ENCODE results near the gene PRDX2.
"Not testable (repeated sequence)": the region's sequence is repeated elsewhere in the genome, so short reads cannot be mapped to it uniquely, and the experiment has no call there.

PRDX2 gene

DNA sequence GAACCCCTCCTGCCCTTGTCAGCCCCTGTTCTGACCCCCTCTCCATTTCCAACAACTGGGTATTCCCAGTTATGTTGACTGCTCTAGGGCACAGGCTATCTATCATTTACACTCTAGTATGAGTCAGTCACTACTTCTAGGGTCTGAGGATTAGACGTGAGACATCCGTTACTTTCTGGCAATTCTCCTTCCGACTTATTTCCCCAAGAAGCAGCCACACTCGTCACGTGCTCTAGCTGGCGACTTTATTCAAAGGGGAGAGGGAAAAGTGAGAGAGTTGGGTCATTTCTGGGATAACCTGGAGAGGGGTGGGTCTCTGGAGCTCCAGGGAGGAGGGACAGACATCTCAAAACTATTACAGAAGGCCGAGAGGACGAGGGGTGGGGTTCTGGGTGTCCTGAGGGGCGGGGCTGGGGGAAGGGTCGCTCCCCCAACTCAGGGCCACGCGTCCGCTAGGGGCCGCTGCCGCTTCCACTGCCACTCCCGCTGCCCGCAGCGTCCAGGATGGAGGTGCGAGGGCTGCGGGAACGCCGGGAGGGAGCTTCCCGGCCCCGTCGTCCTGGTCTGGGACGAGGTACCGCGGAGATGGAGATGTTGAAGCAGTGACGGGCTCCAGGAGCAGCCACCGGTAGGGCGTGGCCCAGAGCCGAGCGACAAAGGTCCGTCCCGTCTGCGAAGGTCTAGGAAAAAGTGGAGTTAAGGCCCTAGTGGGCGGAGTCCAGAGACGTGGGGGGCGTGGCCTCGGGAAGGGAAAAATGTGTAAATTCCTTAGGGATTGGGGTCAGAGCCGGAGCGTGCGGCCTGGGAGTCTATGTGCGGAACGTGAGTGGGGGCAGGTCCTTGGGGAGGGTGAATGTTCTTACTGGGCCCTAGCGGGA is 23.9 kb upstream of the PRDX2 start:
- DNase-seq: peak; percentile 39

DNA sequence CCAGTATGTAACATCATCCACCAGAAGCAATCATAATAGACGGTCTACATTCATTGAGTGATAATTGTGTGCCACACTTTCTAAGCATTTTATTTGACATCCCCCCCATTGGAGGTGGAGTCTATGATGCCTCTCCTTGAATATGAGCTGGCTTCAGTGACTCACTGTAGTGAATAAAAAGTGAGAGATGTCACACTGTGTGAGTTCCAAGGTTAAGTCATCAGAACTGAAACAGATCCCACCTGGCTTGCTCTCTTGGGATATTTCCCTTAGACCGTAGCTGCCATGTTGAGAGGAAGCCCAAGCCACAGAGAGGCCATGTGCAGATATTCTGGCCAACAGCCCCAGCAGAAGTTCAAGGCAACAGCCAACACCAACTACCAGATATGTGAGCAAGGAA is 20.2 kb upstream of the PRDX2 start:
- DNase-seq: no peak

DNA sequence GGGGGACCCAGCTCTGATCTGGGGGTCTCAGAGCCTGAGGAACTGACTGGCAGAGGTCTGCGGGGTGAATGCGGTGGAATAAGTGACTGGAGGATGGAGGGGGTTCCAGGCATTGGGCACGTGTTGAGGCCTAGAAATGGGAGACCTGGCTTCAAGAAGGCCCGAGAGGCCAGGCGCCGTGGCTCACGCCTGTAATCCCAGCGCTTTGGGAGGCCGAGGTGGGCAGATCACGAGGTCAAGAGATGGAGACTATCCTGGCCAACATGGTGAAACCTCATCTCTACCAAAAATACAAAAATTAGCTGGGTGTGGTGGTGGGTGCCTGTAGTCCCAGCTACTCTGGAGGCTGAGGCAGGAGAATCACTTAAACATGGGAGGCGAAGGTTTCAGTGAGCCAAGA is 16.2 kb upstream of the PRDX2 start:
- not testable (repeated sequence) for DNase-seq

DNA sequence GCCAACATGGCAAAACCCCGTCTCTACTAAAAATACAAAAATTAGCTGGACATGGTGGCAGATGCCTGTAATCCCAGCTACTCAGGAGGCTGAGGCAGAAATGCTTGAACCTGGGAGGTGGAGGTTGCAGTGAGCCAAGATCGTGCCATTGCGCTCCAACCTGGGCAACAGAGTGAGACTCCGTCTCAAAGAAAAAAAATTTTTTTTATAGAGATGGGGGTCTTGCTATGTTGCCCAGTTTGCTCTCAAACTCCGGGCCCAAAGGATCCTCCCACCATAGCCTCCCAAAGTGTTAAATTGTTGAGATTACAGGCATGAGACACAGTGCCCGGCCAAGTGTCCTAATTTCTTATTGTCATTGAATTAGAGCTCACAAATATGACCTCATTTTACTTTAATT is 15.6 kb upstream of the PRDX2 start:
- DNase-seq: not testable (repeated sequence)

DNA sequence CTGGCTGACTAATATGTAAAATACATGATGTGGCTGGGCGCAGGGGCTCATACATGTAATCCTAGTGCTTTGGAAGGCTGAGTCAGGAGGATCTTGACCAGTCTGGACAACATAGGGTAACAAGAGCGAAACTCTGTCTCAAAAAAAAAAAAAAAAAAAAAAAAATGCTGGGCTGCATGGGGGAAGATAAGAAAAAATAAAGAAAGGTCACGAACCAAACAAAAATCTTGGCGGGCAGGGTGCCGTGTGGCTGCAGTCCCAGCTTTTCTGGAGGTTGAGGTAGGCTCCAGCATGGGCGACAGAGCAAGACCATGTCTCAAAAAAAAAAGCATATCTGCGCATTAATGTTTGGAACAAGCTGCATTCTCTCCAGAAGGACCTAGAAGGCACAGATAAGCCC is 13.5 kb upstream of the PRDX2 start:
- DNase-seq: no peak

DNA sequence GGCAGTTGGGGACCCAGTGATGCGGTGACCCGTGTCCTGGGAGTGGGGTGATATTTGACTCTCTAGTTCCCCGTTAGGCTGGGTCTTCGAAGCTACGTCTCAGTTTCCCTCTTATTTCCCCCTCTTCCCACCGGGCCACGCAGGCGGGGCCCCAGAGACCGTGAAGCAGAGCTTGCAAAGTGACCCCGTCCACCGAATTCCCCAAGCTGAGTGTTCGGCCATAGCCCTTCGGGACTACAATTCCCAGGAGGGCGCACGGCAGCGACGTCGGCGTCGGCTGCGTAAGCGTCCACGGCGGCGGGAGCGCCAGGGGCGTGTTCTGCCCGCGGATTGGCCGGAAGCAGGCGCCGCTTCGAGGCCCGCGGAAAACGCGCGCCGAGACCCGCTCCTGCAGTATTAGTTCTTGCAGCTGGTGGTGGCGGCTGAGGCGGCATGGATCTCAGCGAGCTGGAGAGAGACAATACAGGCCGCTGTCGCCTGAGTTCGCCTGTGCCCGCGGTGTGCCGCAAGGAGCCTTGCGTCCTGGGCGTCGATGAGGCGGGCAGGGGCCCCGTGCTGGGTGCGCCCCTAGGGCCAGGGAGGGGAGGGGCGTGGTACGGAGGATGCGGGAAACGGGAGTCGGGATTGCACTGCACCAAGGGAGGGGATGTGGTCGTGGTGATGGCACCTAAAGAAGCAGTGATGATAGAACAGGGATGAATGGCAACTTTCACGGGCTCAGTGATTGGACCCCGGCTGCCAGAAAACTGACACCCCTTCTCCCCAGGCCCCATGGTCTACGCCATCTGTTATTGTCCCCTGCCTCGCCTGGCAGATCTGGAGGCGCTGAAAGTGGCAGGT is 4.9 kb upstream of the PRDX2 start, which contains the start of gene RNASEH2A:
Gene RNASEH2A, plus strand, starts transcription at position 343 of the 840 bp plus-strand sequence. Its CDS starts 90 bp downstream, at position 433.
- DNase-seq: peak; percentile 94

DNA sequence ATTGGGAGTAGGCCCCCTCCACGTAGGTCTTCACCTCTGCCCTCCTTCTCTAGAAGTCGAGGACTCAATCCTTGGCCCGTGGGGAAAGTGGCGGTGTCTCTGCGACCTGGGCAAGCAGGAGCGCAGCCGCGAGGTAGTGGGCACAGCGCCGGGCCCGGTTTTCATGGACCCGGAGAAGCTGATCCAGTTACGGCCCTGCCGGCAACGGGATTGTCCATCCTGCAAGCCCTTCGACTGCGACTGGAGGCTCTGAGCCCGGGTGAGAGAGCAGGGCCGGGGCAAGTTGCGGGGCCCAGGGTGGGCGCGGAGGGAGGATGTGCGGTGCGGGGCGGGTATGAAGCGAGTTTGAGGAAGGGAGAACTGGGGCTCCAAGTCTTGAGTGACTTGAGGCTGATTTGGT is 2.5 kb upstream of the PRDX2 start:
- DNase-seq: no peak

DNA sequence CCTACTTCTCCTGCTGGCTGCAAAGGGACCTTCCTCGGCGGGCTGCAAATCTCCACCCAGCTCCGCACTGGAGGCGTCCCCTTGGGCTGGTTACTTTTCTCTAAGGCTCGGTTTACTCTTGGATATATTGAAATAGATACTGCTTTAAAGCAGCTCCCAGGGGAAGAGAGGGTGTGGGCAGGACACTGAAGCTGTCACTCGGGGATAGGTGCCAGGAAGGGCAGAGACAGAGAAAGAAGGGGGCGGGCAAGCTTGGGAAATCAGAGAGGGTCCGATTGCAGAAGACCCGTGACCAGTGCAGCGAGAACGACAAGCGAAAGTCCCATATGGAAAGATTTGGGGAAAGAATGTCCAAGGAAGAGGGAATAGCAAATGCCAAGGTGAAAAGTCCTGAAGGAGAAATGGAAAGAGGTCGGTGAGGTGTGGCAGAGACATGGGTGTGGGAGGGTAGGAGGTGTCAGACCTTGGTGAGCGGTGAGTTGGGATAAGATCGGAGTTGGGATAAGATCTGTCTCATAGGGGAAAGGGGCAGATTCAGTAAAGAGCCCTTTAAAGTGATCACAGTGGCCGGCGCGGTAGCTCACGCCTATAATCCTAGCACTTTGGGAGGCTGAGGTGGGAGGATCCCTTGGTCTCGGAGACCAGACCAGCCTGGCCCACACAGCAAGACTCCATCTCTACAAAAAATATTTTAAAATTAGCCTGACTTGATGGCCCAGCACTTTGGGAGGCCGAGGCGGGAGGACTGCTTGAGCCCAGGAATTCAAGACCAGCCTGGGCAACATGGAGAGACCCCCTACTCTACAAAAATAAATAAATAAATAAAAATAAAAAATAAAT is 887 bp upstream of the PRDX2 start:
- no peak for DNase-seq

DNA sequence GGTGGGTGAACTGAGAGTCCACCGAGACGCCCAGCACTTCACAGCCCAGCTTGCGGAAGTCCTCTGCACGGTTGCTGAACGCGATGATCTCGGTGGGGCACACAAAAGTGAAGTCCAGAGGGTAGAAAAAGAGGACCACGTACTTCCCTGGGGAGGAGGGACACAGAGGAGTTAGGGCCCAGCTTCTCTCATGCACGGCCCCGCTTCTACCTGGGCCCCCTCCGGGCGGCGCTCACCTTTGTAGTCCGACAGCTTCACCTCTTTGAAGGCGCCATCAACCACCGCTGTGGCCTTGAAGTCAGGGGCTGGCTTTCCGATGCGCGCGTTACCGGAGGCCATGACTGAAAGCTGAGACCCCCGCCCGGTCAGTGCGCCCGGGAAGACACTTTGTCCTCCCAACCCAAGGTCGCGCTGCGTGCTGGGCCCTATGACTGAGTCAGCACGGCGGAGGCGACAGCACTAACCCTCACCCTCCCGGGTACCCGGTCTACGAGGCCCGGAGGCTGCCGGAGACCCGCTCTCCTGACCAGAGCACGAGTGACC is 606 bp downstream of the PRDX2 start:
- peak; percentile 24 for DNase-seq

DNA sequence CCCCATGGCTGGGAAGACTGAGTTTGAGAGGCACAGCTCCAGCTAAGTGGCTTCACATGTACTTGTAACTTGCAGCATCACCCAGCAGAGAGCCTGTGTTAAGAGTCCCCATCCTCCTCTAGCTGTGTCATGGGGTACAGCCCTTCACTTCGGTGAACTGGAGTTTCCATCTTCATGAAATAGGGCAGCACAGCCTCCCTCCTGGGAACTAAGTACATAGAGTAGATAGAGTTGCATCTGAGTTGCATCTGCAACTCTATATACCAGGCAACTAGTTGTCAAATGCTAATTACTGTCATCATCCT is 1.2 kb downstream of the PRDX2 start:
- DNase-seq: no peak

DNA sequence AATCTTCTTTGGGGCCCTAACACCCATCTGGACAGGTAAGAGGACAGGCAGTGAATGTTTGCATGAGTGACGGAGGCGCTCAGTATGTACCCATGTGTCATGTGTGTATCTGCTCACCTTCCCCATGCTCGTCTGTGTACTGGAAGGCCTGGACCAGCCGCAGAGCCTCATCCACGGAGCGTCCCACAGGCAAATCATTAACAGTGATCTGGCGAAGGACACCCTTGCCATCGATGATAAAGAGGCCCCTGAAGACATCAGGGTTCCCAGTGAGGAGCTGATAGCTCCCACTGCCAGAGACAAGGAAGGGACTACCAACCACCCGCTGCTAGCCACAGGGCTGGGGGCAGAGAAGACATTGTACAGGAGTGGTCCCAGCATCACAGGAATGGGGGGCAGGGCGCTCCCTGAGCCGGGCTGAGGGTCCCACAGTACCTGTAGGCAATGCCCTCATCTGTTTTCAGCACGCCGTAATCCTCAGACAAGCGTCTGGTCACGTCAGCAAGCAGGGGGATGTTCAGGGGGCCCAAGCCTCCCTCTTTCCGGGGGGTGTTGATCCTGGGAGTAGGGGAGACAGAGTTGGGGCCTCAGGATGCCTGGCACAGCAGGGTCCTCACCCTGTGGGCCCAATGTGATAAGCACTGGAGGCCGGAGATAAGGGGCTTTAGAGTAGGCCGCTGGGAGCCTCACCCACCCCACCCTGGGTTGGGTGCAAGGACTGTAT is 1.7 kb downstream of the PRDX2 start:
- no peak for DNase-seq

DNA sequence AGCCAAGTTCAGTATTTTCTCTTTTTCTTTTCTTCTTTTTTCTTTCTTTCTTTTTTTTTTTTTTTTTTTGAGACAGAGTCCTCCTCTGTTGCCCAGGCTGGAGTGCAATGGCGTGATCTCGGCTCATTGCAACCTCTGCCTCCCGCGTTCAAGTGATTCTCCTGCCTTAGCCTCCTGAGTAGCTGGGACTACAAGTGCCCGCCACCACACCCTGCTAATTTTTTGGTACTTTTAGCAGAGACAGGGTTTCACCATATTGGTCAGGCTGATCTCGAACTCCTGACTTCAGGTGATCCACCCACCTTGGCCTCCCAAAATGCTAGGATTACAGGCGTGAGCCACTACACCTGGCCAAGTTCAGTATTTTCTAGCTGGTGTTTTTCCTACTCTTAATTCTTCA is 4.0 kb downstream of the PRDX2 start:
- not testable (repeated sequence) for DNase-seq

DNA sequence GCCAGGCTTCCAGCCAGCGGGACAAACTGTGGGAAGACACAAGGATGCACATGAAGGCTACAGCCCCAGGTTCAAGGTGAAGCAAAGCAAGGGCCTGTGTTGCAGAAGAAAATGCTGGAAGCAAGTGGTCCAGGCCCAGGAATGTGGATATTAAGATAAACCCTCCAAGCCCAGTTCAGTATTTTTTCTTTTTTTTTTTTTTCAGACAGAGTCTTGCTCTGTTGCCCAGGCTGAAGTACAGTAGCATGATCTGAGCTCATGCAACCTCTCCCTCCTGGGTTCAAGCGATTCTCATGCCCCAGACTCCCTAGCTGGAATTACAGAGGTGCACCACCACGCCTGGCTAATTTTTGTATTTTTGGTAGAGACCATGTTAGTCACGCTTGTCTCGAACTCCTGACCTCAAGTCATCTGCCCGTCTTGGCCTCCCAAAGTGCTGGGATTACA is 4.4 kb downstream of the PRDX2 start:
- no peak for DNase-seq

DNA sequence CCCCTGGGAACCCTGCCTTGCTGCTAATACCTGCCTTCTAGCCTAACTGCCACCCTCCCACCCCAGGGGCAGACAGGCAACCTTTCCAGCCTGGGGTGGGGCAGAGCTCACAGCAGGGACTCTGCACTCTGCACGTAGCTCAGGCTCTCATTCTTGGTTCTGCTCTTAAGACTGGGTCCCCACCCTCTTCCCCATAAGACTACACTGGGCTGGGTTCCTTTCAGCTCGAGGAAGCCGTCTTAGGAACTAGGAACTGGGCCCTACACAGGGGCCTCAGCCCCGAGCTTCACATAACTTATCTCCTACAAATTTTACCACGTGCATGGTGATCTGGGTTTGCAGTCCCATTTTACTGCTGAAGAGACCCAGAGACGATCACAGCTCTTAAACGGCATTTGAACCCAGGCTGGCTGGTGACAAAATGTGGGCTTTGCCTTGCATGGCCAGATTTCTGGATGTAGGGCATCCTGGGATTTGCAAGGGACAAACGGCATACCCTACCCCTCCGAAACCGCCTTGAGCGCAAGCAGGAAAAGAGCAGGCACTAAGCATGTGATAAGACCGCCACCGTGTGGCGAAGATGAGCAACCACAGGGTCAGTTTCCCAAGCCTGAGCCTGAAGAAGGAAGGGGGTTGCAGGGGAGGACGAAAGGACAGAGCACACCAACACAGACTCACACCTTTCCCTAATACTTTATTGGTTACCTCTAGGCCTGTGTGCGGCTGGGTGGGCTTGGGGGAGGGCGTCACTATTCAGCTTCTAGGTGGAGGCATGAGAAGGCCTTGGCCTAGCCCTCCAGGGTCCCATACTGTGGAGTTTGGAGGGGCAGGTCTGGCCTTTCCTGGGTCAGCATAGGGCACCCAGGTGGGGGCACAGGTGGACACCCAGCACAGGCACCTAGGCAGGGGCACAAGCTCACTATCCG is 5.2 kb downstream of the PRDX2 start:
- DNase-seq: peak; percentile 87

DNA sequence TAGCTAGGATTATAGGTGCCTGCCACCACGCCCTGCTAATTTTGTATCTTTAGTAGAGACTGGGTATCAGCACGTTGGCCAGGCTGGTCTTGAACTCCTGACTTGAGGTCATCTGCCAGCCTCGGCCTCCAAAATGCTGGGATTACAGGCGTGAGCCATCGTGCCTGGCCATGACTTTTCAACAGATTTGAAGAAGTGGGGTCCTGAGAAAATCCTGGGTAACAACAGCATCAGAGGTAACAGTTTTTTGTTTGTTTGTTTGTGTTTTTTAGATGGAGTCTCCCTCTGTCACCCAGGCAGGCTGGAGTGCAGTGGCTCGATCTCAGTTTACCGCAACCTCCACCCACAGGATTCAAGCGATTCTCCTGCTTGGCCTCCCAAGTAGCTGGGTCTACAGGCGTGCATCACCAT is 6.6 kb downstream of the PRDX2 start:
- no peak for DNase-seq

DNA sequence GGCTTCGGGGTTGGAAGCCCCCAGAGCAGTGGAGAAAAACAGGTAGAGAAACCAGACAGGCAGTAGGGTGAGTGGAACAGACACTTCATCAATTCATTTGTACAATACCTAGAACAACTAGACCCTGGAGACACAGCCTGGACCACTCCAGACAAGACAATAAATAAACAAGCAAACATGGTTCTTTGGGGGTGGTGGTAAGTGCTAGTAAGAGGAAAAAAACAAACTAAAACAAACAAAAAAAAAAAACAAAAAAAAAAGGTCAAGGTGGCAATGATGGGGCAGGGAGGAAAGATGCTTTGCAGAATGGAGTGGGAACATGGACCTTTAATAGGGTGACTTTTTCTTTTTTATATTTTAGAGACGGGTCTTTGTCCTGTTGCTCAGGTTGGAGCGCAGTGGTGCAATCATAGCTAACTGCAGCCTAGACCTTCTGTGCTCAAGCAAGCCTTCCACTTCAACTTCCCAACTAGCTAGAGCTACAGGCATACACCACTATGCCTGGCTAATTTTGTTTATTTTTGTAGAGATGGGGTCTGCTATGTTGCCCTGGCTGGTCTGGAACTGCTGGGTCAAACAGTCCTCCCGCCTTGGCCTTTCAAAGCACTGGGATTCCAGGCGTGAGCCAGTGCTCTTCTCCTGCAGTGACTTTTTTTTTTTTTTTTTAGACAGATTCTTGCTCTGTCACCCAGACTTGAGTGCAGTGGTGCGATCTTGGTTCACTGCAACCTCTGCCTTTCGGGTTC is 7.2 kb downstream of the PRDX2 start:
- peak; percentile 26 for DNase-seq

DNA sequence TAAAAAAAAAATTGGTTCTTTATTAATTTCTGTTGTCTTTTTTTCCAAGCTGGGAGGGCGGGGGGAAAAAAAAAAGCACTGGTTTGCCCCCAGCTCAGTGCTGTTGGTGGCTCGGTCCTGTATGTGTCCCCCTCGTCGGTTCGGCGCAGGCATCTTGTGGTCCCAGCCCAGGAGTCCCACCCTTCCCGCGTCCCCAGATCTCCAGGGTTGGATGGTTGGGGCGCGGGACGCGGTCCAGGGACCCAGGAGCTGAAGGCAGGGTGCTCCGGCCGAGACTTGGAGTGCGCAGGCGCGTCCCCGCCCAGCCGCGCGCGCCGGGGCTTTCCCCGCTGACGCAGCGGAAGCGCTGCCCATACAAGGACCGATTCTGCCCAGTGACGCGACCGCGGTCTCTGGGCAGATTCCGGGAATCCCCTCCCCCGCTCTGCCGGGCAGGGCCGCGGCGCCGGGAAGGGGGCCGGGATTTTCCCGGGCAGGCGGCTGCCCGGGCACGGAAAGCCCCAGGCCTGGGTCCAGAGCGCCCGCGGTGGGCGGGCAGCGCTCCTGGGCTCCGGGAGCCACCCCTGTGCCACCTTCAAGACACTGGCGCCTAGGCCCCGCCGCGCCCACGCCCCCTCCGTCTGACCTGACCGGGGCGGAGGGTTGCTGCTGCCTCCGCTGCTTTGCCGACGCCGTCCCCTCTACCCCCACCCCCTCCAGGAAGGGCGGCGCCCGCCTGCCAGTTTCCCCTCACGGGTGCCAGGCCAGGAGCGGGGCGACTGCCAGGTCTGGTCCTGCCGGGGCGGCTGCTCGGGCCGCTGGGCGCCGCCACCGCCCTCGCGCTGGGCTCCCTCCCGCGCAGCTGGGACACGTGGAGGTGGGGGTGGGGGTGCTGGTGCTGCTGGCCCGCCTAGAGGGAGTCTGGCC is 8.1 kb downstream of the PRDX2 start:
- peak; percentile 97 for DNase-seq

DNA sequence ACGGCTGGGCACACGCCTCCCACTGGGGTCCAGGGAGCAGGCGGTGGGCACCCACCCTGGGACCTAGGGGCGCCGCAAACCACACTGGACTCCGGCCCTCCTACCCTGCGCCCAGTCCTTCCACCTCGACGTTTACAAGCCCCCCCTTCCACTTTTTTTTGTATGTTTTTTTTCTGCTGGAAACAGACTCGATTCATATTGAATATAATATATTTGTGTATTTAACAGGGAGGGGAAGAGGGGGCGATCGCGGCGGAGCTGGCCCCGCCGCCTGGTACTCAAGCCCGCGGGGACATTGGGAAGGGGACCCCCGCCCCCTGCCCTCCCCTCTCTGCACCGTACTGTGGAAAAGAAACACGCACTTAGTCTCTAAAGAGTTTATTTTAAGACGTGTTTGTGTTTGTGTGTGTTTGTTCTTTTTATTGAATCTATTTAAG is 8.7 kb downstream of the PRDX2 start:
- peak; percentile 35 for DNase-seq

Measured in activated CD4-positive, alpha-beta T cell treated with anti-CD3 and anti-CD28 coated beads, Interleukin-10, Interleukin-2, amounts not matched to agents 100 ng/mL and 50 ng/mL, durations not matched to agents 16 hours and 8 hours (primary cell).